Osteoblast (primary cell): ENCODE data around the gene WWTR1. TPM values are rescaled to one million over a fixed set of nuclear protein-coding genes. Genes with fewer than 3 reads are reported as not detected.

ENCODE experiments used
- DNase-seq: peaks from one replicate; pipeline ENCODE4 v3.0.0; 2011; ENCODE audit warnings: low spot score, mixed read lengths; ENCODE audit not compliant: insufficient read length; ENCODE audit errors: missing footprints
- H2AFZ ChIP-seq: 2 replicates; pipeline ENCODE4 v1.6.0; 2011; ENCODE audit warnings: mild to moderate bottlenecking, low read length
- H3K27ac ChIP-seq: 2 replicates; pipeline ENCODE4 v1.5.1; 2011; ENCODE audit warnings: mild to moderate bottlenecking, low read depth, low read length, moderate library complexity
- H3K27me3 ChIP-seq: 2 replicates; pipeline ENCODE4 v1.6.0; 2012; ENCODE audit warnings: mild to moderate bottlenecking, control low read depth, inconsistent platforms, low read length, moderate library complexity; ENCODE audit not compliant: insufficient read depth
- H3K36me3 ChIP-seq: 2 replicates; pipeline ENCODE4 v1.5.1; 2011; ENCODE audit warnings: mild to moderate bottlenecking, low read length, control low read depth, moderate library complexity; ENCODE audit not compliant: insufficient read depth
- H3K4me1 ChIP-seq: 2 replicates; pipeline ENCODE4 v1.5.1; 2011; ENCODE audit warnings: mild to moderate bottlenecking, low read length, control low read depth, moderate library complexity; ENCODE audit not compliant: insufficient read depth
- H3K4me2 ChIP-seq: 2 replicates; pipeline ENCODE4 v1.6.0; 2011; ENCODE audit warnings: mild to moderate bottlenecking, low read length; ENCODE audit not compliant: insufficient read depth
- H3K4me3 ChIP-seq: fragments of 200-600 bp; sonication (generic); 3 replicates; pipeline ENCODE4 v1.5.1; 2012; ENCODE audit warnings: mild to moderate bottlenecking, low read length, inconsistent platforms; ENCODE audit not compliant: insufficient read depth
- H3K79me2 ChIP-seq: 2 replicates; pipeline ENCODE4 v1.6.0; 2012; ENCODE audit warnings: mild to moderate bottlenecking, low read length, control low read depth, inconsistent platforms; ENCODE audit not compliant: insufficient read depth
- H3K9me3 ChIP-seq: 2 replicates; pipeline ENCODE4 v1.5.1; 2011; ENCODE audit warnings: low read depth, low read length, control low read depth
- H4K20me1 ChIP-seq: 2 replicates; pipeline ENCODE4 v1.6.0; 2012; ENCODE audit warnings: mild to moderate bottlenecking, low read length, control low read depth; ENCODE audit not compliant: insufficient read depth
- total RNA-seq: library from RNA; depleted of rRNA; stranded (reverse); fragments of >200 nt; gene quantifications from 2 replicates; pipeline ENCODE4 v1.2.3, GENCODE V29; 2012
- TF ChIP-seq, protein P1 (sequence below): IDR thresholded peaks from 2 replicates; pipeline ENCODE4 v1.5.1; 2011; ENCODE audit warnings: mild to moderate bottlenecking, low read depth, low read length, moderate library complexity; ENCODE audit errors: extremely low read depth

WWTR1 gene
- total RNA-seq, 1 donor, result 84.7 TPM

DNA sequence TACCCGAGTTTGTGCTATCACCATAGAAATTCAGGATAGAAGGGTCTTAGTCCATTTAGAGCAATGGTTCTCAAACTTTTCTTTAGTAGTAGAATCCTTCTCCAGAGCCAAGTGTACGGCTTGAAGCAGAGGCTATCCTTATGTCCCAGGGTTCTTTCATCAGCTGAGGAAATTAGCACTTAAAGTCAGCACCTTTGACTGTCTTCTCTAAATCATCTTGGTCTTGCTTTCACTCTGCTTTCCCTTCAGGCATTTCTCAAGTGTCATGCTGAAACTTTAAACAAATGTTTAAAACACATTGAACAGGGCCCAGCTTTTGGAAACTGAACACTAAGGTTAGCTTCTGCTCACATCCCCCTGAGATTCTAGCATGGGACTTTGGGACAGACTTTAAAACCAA, 105.1 kb downstream of the WWTR1 start:
- no peak overlapping the region for H3K4me3 ChIP-seq
- DNase-seq, result no peak
- H3K9me3 ChIP-seq, result no peaks in the 10 kb centered on the region
- H3K4me1 ChIP-seq, result peaks cover 54% of the 10 kb centered on the region
- no peak overlapping the region for H3K4me2 ChIP-seq
- TF ChIP-seq, protein P1, sequence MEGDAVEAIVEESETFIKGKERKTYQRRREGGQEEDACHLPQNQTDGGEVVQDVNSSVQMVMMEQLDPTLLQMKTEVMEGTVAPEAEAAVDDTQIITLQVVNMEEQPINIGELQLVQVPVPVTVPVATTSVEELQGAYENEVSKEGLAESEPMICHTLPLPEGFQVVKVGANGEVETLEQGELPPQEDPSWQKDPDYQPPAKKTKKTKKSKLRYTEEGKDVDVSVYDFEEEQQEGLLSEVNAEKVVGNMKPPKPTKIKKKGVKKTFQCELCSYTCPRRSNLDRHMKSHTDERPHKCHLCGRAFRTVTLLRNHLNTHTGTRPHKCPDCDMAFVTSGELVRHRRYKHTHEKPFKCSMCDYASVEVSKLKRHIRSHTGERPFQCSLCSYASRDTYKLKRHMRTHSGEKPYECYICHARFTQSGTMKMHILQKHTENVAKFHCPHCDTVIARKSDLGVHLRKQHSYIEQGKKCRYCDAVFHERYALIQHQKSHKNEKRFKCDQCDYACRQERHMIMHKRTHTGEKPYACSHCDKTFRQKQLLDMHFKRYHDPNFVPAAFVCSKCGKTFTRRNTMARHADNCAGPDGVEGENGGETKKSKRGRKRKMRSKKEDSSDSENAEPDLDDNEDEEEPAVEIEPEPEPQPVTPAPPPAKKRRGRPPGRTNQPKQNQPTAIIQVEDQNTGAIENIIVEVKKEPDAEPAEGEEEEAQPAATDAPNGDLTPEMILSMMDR, result no peak
- no peaks in the 10 kb centered on the region for H4K20me1 ChIP-seq
- H2AFZ ChIP-seq, result no peak overlapping the region
- no peaks in the 10 kb centered on the region for H3K27me3 ChIP-seq
- peaks cover 67% of the 10 kb centered on the region for H3K79me2 ChIP-seq
- H3K27ac ChIP-seq, result peak overlapping the region; percentile 91
- peaks cover 13% of the 10 kb centered on the region for H3K36me3 ChIP-seq

DNA sequence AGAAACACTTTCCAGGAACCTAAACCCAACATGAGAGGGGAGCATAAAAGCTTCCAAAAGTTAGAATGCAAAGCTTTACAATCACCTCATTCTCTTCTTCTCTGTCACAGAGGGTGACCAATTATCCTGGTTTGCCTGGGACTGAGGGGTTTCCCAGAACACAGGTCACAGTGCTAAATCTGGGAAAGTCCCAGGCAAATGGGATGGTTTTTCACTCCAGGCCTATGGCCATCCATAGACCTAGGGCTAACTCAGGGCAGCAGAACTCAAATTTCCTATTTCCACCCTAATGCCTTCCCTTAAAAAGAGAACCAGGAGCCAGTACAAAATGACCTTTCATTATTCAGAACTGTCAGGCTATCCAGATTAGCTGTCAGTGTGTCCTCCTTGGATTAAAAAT, 106.3 kb downstream of the WWTR1 start:
- TF ChIP-seq, protein P1, result no peak
- no peaks in the 10 kb centered on the region for H3K9me3 ChIP-seq
- H3K27ac ChIP-seq, result no peak overlapping the region
- DNase-seq, result no peak
- no peak overlapping the region for H3K4me2 ChIP-seq
- peaks cover 63% of the 10 kb centered on the region for H3K4me1 ChIP-seq
- H4K20me1 ChIP-seq, result no peaks in the 10 kb centered on the region
- H3K4me3 ChIP-seq, result no peak overlapping the region
- H2AFZ ChIP-seq, result no peak overlapping the region
- no peaks in the 10 kb centered on the region for H3K27me3 ChIP-seq
- peaks cover 13% of the 10 kb centered on the region for H3K36me3 ChIP-seq
- peaks cover 68% of the 10 kb centered on the region for H3K79me2 ChIP-seq

DNA sequence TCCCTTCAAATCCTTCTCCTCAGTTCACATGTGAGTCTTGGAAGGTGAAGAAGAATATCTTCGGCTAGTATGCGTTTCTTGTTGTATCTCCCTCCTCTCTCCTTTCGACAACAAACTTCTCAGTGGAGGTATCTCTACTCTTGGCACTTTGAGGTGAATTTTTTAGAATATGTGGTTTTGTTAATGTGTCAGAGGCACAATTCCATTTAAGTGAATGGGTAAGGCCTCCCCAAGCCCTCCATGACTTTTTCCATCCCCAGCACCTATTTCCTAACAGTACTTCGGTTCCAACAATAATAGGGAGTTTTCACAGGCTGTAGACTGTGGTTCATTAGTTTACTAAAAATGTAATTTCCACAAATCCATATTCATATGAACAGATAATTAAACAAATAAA, 109.2 kb downstream of the WWTR1 start:
- DNase-seq, result no peak
- Histone ChIP-seq H3K79me2 (peaks cover 68% of the 10 kb centered on the region), H3K4me2 (peak overlapping the region; percentile 71), H3K27me3 (no peaks in the 10 kb centered on the region), H3K4me1 (peaks cover 35% of the 10 kb centered on the region), H3K9me3 (no peaks in the 10 kb centered on the region), H2AFZ (no peak overlapping the region), H3K36me3 (peaks cover 25% of the 10 kb centered on the region), H3K4me3 (no peak overlapping the region), H3K27ac (peak overlapping the region; percentile 92), H4K20me1 (no peaks in the 10 kb centered on the region)
- TF ChIP-seq, protein P1, result no peak

DNA sequence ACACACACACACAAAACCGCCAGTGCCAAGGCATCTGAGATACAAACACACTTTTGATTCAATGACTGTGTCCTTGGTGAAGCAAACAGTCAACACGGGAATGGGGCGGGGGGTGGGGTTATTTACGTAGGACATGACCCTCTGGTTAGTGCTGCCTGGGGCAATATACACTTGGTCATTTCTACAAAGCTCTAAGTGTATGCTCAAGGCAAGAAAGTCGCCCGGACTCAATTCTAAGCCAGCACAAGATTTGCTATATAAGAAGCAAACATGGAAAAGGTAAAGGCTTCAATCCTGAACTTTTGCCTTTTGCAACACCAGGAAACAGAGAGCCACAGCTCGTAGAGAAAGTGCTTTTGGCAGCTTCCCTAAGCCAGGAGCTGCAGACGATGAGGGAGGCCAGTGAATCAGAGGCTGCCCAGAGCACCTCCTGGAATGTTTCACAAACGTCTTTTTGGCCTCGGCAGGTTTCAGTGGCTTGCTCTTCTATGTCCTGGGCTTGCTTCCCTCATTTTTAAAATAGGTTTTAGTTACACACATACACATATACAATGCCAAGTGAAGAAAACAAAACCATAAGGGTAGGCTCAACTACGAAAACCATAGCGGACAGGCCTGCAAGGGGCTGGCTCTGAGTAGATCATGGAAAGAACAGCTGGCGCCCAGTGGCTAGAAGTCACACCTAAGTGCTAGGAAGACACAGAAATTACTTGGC, 109.7 kb downstream of the WWTR1 start:
- H3K27ac ChIP-seq, result peak overlapping the region; percentile 92
- H4K20me1 ChIP-seq, result no peaks in the 10 kb centered on the region
- H3K79me2 ChIP-seq, result peaks cover 64% of the 10 kb centered on the region
- H3K36me3 ChIP-seq, result peaks cover 20% of the 10 kb centered on the region
- TF ChIP-seq, protein P1, result no peak
- H3K4me2 ChIP-seq, result peak overlapping the region; percentile 71
- no peak overlapping the region for H3K4me3 ChIP-seq
- H2AFZ ChIP-seq, result no peak overlapping the region
- peaks cover 32% of the 10 kb centered on the region for H3K4me1 ChIP-seq
- peak; percentile 73 for DNase-seq
- H3K9me3 ChIP-seq, result no peaks in the 10 kb centered on the region
- H3K27me3 ChIP-seq, result no peaks in the 10 kb centered on the region
